CD4-positive, alpha-beta T cell treated with Interleukin-6 for 4 hours (primary cell): Measurements from ENCODE around the gene GAGE12H.
"Not testable (repeated sequence)": the region's sequence is repeated elsewhere in the genome, so short reads cannot be mapped to it uniquely, and the experiment has no call there.

Experiments used
- DNase-seq: peaks from one replicate; pipeline ENCODE4 v3.0.0-alpha.2; 2020; ENCODE audit warnings: mixed read lengths

Gene GAGE12H, protein sequence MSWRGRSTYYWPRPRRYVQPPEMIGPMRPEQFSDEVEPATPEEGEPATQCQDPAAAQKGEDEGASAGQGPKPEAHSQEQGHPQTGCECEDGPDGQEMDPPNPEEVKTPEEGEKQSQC

DNA sequence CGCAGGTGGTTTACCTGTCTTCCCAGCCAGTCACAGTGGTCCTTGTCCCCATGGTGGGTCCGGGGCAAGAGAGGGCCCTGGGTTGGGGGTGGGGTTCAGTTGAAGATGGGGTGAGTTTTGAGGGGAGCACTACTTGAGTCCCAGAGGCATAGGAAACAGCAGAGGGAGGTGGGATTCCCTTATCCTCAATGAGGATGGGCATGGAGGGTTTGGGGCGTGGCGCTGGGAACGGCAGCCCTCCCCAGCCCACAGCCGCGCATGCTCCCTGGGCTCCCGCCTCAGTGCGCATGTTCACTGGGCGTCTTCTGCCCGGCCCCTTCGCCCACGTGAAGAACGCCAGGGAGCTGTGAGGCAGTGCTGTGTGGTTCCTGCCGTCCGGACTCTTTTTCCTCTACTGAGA is at the start of gene GAGE12H:
TSS of gene GAGE12H (plus strand) at position 301 of the 400 bp plus-strand sequence. CDS start 1,155 bp downstream, outside the sequence.
- DNase-seq: not testable (repeated sequence)

DNA sequence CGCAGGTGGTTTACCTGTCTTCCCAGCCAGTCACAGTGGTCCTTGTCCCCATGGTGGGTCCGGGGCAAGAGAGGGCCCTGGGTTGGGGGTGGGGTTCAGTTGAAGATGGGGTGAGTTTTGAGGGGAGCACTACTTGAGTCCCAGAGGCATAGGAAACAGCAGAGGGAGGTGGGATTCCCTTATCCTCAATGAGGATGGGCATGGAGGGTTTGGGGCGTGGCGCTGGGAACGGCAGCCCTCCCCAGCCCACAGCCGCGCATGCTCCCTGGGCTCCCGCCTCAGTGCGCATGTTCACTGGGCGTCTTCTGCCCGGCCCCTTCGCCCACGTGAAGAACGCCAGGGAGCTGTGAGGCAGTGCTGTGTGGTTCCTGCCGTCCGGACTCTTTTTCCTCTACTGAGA is 47.9 kb upstream of the GAGE12H start, which contains the start of gene GAGE12C:
TSS of gene GAGE12C (plus strand) at position 301 of the 400 bp plus-strand sequence. CDS start 1,155 bp downstream, outside the sequence.
- not testable (repeated sequence) for DNase-seq

DNA sequence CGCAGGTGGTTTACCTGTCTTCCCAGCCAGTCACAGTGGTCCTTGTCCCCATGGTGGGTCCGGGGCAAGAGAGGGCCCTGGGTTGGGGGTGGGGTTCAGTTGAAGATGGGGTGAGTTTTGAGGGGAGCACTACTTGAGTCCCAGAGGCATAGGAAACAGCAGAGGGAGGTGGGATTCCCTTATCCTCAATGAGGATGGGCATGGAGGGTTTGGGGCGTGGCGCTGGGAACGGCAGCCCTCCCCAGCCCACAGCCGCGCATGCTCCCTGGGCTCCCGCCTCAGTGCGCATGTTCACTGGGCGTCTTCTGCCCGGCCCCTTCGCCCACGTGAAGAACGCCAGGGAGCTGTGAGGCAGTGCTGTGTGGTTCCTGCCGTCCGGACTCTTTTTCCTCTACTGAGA is 38.3 kb upstream of the GAGE12H start, which contains the start of gene GAGE12D:
TSS of gene GAGE12D (plus strand) at position 301 of the 400 bp plus-strand sequence. CDS start 1,155 bp downstream, outside the sequence.
- DNase-seq: not testable (repeated sequence)

DNA sequence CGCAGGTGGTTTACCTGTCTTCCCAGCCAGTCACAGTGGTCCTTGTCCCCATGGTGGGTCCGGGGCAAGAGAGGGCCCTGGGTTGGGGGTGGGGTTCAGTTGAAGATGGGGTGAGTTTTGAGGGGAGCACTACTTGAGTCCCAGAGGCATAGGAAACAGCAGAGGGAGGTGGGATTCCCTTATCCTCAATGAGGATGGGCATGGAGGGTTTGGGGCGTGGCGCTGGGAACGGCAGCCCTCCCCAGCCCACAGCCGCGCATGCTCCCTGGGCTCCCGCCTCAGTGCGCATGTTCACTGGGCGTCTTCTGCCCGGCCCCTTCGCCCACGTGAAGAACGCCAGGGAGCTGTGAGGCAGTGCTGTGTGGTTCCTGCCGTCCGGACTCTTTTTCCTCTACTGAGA is 28.8 kb upstream of the GAGE12H start, which contains the start of gene GAGE12E:
TSS of gene GAGE12E (plus strand) at position 301 of the 400 bp plus-strand sequence. CDS start 1,155 bp downstream, outside the sequence.
- DNase-seq: not testable (repeated sequence)

DNA sequence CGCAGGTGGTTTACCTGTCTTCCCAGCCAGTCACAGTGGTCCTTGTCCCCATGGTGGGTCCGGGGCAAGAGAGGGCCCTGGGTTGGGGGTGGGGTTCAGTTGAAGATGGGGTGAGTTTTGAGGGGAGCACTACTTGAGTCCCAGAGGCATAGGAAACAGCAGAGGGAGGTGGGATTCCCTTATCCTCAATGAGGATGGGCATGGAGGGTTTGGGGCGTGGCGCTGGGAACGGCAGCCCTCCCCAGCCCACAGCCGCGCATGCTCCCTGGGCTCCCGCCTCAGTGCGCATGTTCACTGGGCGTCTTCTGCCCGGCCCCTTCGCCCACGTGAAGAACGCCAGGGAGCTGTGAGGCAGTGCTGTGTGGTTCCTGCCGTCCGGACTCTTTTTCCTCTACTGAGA is 19.2 kb upstream of the GAGE12H start, which contains the start of gene GAGE12F:
TSS of gene GAGE12F (plus strand) at position 301 of the 400 bp plus-strand sequence. CDS start 1,155 bp downstream, outside the sequence.
- DNase-seq: not testable (repeated sequence)

DNA sequence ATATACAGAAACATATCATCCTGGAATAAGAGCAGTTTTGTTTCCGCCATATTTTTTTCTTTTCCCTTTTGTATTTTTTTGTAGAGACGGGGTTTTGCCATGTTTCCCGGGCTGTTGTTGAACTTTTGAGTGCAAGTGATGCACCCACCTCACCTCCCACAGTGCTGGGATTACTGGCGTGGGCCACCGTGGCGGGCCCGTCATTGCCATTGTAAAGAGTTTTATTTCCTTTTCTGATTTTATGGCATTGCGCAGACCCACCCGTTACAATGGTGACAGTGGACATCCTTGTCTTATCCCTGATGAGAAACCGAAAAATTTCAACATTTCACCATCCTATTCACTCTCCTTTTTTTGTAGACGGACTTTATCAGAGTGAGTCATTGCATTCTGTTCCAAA is 11.0 kb upstream of the GAGE12H start:
- not testable (repeated sequence) for DNase-seq

DNA sequence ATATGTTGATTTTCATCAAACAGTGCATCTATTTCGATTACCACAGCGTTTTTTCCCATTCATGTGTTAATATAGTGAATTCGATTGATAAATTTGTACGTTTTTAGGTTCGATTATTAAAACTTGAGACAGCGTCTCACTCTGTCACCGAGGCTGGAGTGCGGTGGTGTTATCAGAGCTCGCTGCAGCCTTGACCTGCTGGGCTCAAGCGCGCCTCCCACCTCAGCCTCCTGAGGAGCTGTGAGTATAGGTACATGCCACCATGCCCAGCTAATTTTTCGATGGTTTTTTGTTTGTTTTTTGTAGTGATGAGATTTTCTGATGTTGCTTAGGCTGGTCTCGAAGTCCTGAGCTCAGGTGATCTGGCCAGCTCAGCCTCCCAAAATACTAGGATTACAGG is 10.6 kb upstream of the GAGE12H start:
- DNase-seq: not testable (repeated sequence)

DNA sequence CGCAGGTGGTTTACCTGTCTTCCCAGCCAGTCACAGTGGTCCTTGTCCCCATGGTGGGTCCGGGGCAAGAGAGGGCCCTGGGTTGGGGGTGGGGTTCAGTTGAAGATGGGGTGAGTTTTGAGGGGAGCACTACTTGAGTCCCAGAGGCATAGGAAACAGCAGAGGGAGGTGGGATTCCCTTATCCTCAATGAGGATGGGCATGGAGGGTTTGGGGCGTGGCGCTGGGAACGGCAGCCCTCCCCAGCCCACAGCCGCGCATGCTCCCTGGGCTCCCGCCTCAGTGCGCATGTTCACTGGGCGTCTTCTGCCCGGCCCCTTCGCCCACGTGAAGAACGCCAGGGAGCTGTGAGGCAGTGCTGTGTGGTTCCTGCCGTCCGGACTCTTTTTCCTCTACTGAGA is 9.6 kb upstream of the GAGE12H start, which contains the start of gene GAGE12G:
TSS of gene GAGE12G (plus strand) at position 301 of the 400 bp plus-strand sequence. CDS start 1,155 bp downstream, outside the sequence.
- not testable (repeated sequence) for DNase-seq

DNA sequence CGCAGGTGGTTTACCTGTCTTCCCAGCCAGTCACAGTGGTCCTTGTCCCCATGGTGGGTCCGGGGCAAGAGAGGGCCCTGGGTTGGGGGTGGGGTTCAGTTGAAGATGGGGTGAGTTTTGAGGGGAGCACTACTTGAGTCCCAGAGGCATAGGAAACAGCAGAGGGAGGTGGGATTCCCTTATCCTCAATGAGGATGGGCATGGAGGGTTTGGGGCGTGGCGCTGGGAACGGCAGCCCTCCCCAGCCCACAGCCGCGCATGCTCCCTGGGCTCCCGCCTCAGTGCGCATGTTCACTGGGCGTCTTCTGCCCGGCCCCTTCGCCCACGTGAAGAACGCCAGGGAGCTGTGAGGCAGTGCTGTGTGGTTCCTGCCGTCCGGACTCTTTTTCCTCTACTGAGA is 9.4 kb downstream of the GAGE12H start, which contains the start of gene GAGE2A:
TSS of gene GAGE2A (plus strand) at position 301 of the 400 bp plus-strand sequence. CDS start 1,155 bp downstream, outside the sequence.
- DNase-seq: not testable (repeated sequence)

DNA sequence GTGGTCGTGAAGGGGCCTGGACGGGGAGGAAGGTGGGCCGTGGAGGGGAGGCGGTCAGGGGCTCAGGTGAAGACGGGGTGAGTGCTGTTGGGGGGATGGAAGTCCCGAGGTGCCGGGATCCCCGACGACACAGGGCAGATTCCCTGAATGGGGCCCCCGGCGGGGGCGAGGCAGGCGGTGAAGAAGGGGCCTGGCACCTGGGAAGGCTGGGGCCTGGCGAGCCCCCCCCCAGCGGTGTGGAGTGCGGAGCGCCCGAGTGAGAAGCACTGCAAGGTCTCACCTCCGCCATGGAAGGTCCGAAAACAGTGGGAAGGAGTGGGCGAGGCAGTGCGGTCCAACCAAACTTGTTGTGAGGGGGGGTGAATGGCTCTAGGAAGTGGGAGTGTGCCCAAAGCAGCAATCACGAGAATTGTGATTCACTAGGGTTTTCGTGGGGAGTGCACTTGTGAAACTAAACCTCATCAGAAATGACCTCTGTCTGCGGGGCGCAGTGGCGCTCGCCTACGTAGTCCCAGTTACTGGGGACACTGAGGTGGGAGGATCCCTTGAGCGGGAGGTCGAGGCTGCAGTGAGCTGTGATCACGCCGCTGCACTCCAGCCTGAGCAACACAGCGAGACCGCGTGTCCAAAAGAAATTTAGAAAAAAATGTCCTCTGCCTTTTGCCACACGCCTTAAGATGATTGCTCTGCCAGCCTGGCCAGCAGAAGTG is 10.2 kb downstream of the GAGE12H start:
- DNase-seq: peak; percentile 5

DNA sequence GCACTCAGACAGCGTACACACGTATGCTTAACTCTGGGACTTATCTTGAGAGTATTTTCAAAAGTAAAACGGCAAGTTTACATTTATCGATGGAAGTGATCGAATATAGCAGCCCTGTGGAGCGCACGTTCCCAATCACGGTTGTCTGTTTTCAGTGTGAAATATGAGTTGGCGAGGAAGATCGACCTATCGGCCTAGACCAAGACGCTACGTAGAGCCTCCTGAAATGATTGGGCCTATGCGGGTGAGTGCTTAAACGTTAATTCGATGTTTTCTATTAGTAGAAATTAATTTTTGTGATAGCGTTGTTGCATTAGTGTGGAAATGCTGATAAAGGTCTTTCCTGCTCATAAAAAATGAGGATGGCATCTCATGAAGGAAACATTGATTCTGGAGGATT is 10.7 kb downstream of the GAGE12H start:
- not testable (repeated sequence) for DNase-seq

DNA sequence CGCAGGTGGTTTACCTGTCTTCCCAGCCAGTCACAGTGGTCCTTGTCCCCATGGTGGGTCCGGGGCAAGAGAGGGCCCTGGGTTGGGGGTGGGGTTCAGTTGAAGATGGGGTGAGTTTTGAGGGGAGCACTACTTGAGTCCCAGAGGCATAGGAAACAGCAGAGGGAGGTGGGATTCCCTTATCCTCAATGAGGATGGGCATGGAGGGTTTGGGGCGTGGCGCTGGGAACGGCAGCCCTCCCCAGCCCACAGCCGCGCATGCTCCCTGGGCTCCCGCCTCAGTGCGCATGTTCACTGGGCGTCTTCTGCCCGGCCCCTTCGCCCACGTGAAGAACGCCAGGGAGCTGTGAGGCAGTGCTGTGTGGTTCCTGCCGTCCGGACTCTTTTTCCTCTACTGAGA is 19.0 kb downstream of the GAGE12H start, which contains the start of gene GAGE1:
TSS of gene GAGE1 (plus strand) at position 301 of the 400 bp plus-strand sequence. CDS start 1,155 bp downstream, outside the sequence.
- not testable (repeated sequence) for DNase-seq

DNA sequence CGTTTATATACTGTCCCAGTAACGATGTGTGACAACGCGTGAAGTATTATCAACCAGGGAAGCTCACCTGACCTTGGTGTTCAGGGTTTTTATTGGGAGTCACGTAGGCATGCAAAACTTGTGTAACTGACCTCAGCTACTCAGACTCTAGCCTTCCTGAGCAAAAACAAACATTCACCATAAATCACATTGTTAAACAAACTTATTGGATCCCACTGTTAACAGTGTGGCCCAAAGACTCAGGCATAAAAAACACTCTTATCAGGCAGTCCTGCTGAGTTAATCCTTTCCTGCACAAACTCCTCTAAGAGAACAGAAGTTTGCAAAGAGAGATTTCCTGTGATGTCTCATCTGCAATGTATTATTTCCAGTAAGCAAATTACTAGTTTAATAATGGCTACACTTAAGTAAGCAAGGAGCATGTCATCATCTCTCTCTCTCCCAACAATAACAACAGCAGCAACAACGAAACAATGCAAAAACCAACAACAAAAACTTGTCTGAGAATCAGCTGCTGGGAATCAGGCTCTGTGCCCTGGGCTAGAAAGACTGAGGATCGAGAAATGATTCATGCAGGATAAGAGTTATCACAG is 31.1 kb downstream of the GAGE12H start:
- no peak for DNase-seq

DNA sequence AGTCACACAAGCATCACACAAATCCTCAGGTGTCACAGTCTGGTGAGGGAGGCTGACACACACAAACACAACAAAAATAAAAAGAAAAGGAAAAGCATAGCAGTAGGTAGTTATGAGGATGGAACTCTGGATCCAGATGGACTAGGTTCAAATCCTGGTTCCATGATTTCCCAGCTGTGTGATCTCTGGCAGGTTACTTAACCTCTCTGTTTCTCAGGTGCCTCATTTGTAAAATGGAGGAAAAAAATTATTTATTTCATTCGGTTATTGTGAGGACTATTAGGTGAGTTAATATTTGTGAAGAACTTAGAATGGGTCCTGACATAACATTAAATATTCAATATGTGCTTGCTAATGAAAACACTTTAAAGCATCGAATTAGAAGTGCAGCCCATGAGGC is 38.8 kb downstream of the GAGE12H start:
- no peak for DNase-seq

DNA sequence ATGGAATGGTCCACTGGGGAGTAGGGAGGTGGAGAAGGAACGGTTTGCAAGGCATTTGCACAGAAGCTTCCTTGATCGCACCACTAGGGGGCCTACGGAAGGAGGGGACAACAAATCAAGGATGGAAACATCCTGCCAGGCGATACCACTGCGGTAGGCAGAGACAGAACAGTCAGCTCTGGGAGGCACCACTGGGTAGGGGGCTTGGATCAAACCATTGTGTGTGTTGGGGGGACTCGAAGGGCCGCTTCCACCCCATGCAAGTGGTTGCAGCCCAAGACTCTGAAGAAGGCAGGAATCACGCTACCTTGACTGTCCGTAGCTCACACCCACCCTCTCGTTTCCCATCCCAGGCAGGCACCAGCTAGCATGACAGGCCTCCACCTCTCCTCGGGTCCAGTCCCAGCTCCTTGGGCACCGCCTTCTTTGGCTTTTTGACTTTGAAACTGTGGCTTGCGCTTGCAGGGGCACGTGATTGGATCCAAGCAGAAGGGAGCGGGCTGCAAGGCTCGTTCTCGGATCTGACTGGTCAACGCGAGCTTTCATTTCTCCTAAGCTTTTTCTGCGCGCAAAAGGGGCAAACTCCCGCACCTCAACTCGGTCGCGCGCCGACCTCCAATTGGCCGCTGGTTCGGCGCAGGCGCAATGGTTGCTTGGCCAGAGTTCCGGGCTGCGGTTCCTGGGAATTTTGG is 47.5 kb downstream of the GAGE12H start:
- DNase-seq: peak; percentile 33
